HG03571 (cell line): ENCODE results near the gene ZNF280B.
"Not testable (repeated sequence)": the region's sequence is repeated elsewhere in the genome, so short reads cannot be mapped to it uniquely, and the experiment has no call there.

Source experiments
- ATAC-seq: cut with Tn5 transposase; IDR thresholded peaks from one replicate; pipeline ENCODE4 v1.9.1; 2021; ENCODE audit not compliant: unreplicated experiment

Gene ZNF280B

GRCh38 chr22:22465094-22465602 is 43.4 kb downstream of the ZNF280B start:
- ATAC-seq, result no peak

GRCh38 chr22:22464541-22465054 is 43.9 kb downstream of the ZNF280B start:
- no peak for ATAC-seq

GRCh38 chr22:22463855-22464540 is 44.5 kb downstream of the ZNF280B start:
- no peak for ATAC-seq

GRCh38 chr22:22462813-22463567 is 45.6 kb downstream of the ZNF280B start:
- no peak for ATAC-seq

GRCh38 chr22:22461583-22461982 is 47.0 kb downstream of the ZNF280B start:
- ATAC-seq, result no peak

- ATAC-seq, result no peak
Measured at GRCh38 chr22:22461111-22461510, 47.4 kb downstream of the ZNF280B start.

- ATAC-seq, result no peak
Measured at GRCh38 chr22:22460635-22461034, 47.9 kb downstream of the ZNF280B start.

- no peak for ATAC-seq
Measured at GRCh38 chr22:22460060-22460459, 48.5 kb downstream of the ZNF280B start.

- no peak for ATAC-seq
Measured at GRCh38 chr22:22458896-22459588, 49.5 kb downstream of the ZNF280B start.

GRCh38 chr22:22458387-22458786 is 50.2 kb downstream of the ZNF280B start:
- no peak for ATAC-seq

- ATAC-seq, result no peak
Measured at GRCh38 chr22:22454997-22455396, 53.5 kb downstream of the ZNF280B start.

GRCh38 chr22:22452996-22453686 is 55.4 kb downstream of the ZNF280B start:
- no peak for ATAC-seq

- ATAC-seq, result no peak
Measured at GRCh38 chr22:22452211-22452610, 56.3 kb downstream of the ZNF280B start.

GRCh38 chr22:22450343-22450839 is 58.2 kb downstream of the ZNF280B start:
- peak; percentile 88 for ATAC-seq

GRCh38 chr22:22449819-22450218 is 58.7 kb downstream of the ZNF280B start:
- no peak for ATAC-seq

- no peak for ATAC-seq
Measured at GRCh38 chr22:22446517-22446916, 62.0 kb downstream of the ZNF280B start.

GRCh38 chr22:22444007-22444589 is 64.4 kb downstream of the ZNF280B start:
- ATAC-seq, result not testable (repeated sequence)

GRCh38 chr22:22442928-22443709 is 65.4 kb downstream of the ZNF280B start:
- ATAC-seq, result no peak

- ATAC-seq, result not testable (repeated sequence)
Measured at GRCh38 chr22:22441626-22442025, 66.9 kb downstream of the ZNF280B start.
